UCSD-AML1 (cell line): Measurements from ENCODE around the gene ASAP3.
"Not testable (repeated sequence)": the region's sequence is repeated elsewhere in the genome, so short reads cannot be mapped to it uniquely, and the experiment has no call there.

ENCODE experiments used
- DNase-seq: peaks from one replicate; lab custom pipeline; 2025; ENCODE audit not compliant: unreplicated experiment; lab: John Stamatoyannopoulos, UW

Gene ASAP3

GRCh38 chr1:23399229-23399628 lies 84.8 kb downstream of the ASAP3 start:
- DNase-seq = no peak

DNA sequence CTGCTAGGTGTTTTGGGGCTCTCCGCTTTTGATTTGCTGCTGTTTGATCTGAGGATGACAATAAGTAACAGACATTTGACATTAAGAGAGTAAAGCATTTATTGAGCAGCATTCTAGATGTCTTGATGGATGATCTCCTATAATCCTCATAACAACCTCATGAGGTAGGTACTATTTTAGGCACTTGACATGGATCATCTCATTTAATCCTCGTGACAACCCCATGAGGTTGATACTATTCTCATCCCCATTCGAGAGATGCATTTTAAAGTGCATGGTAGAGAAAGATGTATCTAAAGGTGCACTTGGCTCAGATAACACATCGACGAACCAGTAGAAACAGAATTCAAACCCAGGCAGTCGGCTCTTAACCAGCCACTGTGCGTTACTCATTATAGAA lies 86.1 kb downstream of the ASAP3 start:
- DNase-seq = no peak

- DNase-seq = no peak
These were observed 87.6 kb downstream of the ASAP3 start for GRCh38 chr1:23396380-23396779.

DNA sequence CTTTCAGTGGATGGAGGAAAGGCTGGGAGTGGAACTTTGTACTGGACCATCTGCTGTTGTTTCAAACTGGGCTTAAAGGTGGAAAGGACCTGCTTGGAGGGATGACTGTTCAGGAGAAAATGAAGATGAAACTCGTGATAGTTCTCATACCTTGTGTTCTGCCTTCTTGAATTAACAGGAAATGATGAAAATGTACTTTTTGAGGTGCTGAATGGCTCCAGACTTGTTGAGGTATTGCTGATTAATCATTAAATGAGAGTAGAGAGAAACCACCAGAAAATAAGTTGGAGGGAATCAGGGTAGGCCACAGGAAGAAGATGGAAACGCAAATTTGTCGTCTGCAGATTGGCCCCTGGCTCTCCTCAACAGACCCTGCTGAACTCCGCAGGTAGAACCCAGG lies 88.1 kb downstream of the ASAP3 start:
- no peak for DNase-seq

- DNase-seq = no peak
These were observed 88.7 kb downstream of the ASAP3 start for GRCh38 chr1:23395154-23395724.

DNA sequence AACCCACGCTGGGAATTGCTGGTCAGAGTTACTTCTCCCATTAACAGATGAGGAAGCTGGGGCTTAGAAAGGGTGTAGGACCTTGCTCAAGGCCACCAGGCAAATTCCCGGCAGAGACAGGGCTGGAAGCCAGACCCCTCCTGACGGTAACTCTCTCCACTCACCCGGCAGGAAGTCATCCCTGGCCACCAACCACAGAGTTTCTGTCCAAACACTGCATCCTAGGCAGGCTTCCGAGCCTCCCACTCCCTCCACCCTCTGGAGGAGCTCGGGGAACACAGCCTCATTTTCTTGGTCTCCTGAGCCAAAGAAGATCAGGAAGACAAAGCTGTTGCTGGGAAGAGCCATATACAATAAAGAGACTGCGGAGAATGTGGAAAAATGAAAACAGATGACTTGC lies 89.3 kb downstream of the ASAP3 start:
- peak; percentile 42 for DNase-seq

DNA sequence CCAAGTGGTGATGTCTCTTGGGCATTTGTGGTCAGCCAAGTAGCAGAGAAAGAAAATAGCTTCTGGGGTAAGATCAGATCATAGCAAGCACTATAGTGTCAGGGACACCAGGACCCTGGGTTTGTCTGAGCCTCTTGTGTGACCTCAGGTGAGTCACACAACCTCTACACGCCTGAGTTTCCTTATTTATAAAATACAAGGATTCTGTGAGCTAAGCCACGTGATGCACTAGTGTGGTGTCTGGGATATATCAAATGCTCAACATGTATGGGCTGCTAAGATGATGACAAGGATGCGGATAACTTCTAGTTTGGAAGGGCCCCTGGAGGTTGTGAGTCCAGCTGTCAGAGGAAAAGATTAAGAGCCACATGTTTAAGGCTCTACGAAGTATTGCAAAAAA lies 89.8 kb downstream of the ASAP3 start:
- no peak for DNase-seq

- DNase-seq = no peak
These were observed 90.3 kb downstream of the ASAP3 start for GRCh38 chr1:23393706-23394105.

- DNase-seq = no peak
These were observed 91.7 kb downstream of the ASAP3 start for GRCh38 chr1:23392125-23392855.

- DNase-seq = no peak
These were observed 94.1 kb downstream of the ASAP3 start for GRCh38 chr1:23389837-23390321.

DNA sequence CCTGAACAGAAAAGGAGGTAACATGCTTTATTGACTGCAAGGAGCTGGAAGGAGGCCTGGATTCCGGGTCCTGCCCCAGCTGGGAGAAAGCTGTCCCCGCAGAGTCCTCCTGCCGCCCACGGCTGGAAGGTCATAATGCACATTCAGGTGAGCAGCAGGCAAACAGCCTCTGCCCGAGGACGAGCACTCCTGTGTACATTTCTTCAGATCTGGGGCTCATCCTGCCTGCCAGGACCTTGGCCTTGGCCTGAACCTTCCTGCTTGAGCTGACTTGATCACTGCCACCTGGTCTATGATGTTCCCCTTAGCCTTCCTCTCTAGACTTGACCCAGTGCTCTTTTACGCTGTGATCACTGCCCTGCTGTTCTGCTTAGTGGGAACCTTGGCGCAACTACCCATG lies 96.5 kb downstream of the ASAP3 start:
- no peak for DNase-seq

DNA sequence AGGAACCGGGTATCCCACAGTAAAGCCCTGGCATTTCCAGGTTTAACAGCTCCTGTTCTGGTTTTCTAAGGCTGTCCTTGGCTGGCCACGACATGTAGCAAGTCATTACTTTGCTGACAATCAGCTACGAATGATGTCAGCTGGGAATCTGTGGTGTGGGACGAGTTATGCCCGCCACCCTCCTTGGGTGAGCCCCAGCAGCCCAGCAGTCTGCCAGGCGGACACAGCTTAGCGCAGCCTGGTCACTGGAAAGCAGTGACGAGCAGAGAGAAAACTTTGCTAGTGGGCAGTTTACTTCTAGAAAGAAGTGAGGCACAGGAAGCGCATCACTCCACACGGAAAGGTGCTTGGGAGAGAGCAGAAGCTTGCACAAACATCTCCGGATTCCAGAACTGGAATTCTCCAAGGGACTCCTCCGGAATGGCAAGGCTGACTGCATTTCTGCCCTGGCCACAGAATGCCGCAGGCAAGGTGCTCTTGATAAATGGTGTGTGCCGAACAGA lies 98.8 kb downstream of the ASAP3 start:
- DNase-seq = no peak

GRCh38 chr1:23384312-23385058 lies 99.5 kb downstream of the ASAP3 start:
- no peak for DNase-seq

DNA sequence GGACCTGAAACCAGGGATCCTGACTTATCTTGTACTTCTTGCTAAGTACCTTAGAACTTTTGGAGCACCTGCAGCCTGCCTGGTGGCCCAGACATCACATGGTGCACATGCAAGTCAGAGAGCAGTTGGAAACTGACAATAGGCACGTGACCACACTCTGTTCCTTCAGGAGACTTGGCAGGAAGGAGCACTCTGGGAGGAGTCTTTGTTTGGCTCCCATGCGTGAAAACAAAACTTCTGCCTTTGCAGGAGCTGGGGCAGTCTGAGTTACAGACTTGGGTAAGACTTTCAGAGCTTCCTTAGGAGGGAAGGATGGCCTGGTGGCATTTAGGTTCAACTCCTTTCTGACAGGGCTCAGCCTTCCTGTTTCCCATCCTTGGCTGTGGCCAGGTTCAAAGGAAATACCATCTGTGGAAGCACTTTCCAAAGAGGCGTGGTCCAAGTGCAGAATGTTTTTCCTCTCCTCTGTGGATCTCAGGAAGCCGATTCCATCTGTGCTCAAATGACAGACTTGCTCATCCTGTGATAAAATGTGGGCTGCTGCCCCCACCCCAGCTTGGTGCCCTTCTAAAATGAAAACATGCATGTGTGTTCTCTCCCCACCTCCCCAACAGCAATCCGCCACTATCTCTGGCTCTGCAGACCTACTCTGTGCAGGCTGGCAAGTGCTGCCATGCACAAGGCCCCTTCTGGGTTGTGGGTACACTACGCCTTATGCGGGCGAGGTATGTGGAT lies 100.2 kb downstream of the ASAP3 start:
- no peak for DNase-seq

DNA sequence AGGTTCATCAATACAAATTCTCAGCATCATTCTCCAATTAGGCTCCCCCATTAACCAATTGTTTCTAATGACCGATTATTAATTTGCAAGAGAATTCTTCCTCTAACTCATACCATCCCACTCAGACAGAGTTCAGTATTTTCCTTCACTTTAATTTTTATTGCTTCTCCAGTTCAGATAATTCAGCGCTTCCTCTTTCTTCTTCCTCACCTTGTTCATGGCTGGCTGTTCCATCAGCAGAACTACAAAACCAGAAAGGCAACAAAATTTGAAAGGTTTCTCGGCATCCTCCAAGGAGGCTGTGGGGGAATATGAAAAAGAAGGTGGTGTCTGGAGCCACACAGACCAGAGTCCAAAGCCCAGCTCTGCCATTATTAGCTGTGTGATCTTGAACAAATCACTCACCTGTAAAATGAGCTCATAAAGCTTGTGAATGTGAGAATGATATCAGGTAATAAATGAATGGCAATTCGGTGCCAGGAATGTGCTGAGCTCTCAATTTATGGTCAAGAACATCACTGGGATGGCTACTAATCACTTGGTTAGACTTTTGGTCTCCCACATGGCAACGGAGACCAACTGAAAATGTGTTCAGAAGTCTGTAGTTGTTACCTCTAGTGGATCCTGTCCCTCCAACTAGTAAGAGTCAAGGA lies 102.6 kb downstream of the ASAP3 start:
- DNase-seq = no peak

DNA sequence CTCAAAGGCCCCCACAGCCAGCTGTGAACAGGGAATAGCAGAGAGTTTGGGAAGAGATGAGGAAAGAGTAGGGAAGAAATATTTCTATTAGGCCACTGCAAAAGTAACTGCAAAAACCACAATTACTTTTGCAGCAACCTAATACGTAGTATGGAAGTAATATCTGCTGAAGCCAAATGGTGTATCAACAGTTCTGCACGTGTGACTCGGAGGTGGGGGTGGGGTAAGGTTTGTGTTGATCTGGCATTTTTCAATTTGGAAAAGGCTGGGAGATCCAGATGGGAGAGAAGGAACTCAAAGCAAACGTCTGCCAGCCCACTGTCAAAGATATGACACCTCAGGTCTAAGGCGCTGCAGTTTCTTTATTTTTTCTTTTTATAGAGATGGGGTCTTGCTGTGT lies 103.3 kb downstream of the ASAP3 start:
- no peak for DNase-seq

DNA sequence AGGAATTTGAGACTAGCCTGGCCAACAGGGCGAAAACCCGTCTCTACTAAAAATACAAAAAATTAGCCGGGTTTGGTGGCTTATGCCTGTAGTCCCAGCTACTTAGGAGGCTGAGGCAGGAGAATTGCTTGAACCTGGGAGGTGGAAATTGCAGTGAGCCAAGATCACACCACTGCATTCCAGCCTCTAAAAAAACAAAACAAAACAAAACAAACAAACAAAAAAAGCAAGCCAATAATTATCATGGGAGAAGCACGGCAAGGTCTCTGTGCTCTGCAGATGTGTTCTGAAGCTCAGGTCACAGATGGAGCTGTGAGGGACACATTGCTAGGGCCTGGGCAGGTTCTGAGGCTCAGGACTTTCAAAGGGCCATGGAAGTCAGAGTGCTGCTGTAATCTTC lies 103.7 kb downstream of the ASAP3 start:
- DNase-seq = not testable (repeated sequence)
